NCI-H2029 (cell line): ENCODE measurements around the gene SEMA3A.

Experiments
- DNase-seq: peaks from one replicate; lab custom pipeline; 2025; lab: John Stamatoyannopoulos, UW

Gene SEMA3A

GRCh38 chr7:84009051-84009450 lies 185.5 kb downstream of the SEMA3A start:
- no peak for DNase-seq

- DNase-seq = no peak
Measured at GRCh38 chr7:84003191-84003590, 191.4 kb downstream of the SEMA3A start.

GRCh38 chr7:84002348-84002747 lies 192.2 kb downstream of the SEMA3A start:
- no peak for DNase-seq

- DNase-seq = no peak
Measured at GRCh38 chr7:83996879-83997278, 197.7 kb downstream of the SEMA3A start.

GRCh38 chr7:83987764-83988163 lies 206.8 kb downstream of the SEMA3A start:
- no peak for DNase-seq

- DNase-seq = no peak
Measured at GRCh38 chr7:83985821-83986220, 208.8 kb downstream of the SEMA3A start.

- no peak for DNase-seq
Measured at GRCh38 chr7:83984591-83984990, 210.0 kb downstream of the SEMA3A start.

GRCh38 chr7:83984076-83984475 lies 210.5 kb downstream of the SEMA3A start:
- DNase-seq = no peak

GRCh38 chr7:83983606-83984005 lies 211.0 kb downstream of the SEMA3A start:
- no peak for DNase-seq

GRCh38 chr7:83976302-83976701 lies 218.3 kb downstream of the SEMA3A start:
- peak; percentile 6 for DNase-seq

GRCh38 chr7:83970081-83970480 lies 224.5 kb downstream of the SEMA3A start:
- no peak for DNase-seq

- DNase-seq = no peak
Measured at GRCh38 chr7:83964318-83964717, 230.3 kb downstream of the SEMA3A start.

GRCh38 chr7:83957333-83957732 lies 237.3 kb downstream of the SEMA3A start:
- DNase-seq = no peak

GRCh38 chr7:83956104-83956503 lies 238.5 kb downstream of the SEMA3A start:
- DNase-seq = no peak

- DNase-seq = no peak
Measured at GRCh38 chr7:83952236-83952635, 242.4 kb downstream of the SEMA3A start.

- no peak for DNase-seq
Measured at GRCh38 chr7:83947260-83947659, 247.3 kb downstream of the SEMA3A start.

GRCh38 chr7:83946801-83947200 lies 247.8 kb downstream of the SEMA3A start:
- DNase-seq = no peak

GRCh38 chr7:83941300-83941699 lies 253.3 kb downstream of the SEMA3A start:
- DNase-seq = no peak

GRCh38 chr7:83937930-83938329 lies 256.7 kb downstream of the SEMA3A start:
- DNase-seq = no peak

GRCh38 chr7:83936056-83936708 lies 258.4 kb downstream of the SEMA3A start:
- peak; percentile 13 for DNase-seq

- DNase-seq = no peak
Measured at GRCh38 chr7:83934118-83934734, 260.4 kb downstream of the SEMA3A start.

- DNase-seq = no peak
Measured at GRCh38 chr7:83931968-83932367, 262.6 kb downstream of the SEMA3A start.

- no peak for DNase-seq
Measured at GRCh38 chr7:83930262-83930661, 264.3 kb downstream of the SEMA3A start.

- DNase-seq = no peak
Measured at GRCh38 chr7:83925860-83926259, 268.7 kb downstream of the SEMA3A start.
